H9 (cell line): Measurements from ENCODE around the gene DACT2. TPM values are rescaled to one million over a fixed set of nuclear protein-coding genes. Genes with fewer than 3 reads are reported as not detected.
A peak's percentile ranks its signal among the peaks of the same experiment; 100 is the strongest.

ENCODE experiments used
- DNase-seq: peaks from one replicate; pipeline ENCODE4 v3.0.0-alpha.2; 2017
- H2AFZ ChIP-seq: one replicate; pipeline ENCODE4 v1.6.1; 2013; ENCODE audit warnings: mild to moderate bottlenecking, low read length, control low read depth, moderate library complexity
- H2AK5ac ChIP-seq: 2 replicates; pipeline ENCODE4 v1.6.1; 2013; ENCODE audit warnings: low read length, control low read depth, mixed read lengths; ENCODE audit not compliant: insufficient read length
- H2BK120ac ChIP-seq: one replicate; pipeline ENCODE4 v1.6.1; 2013; ENCODE audit warnings: low read depth, mild to moderate bottlenecking, low read length, control low read depth, inconsistent platforms; ENCODE audit not compliant: poor library complexity, severe bottlenecking
- H2BK12ac ChIP-seq: 2 replicates; pipeline ENCODE4 v1.6.1; 2013; ENCODE audit warnings: low read length, control low read depth, mixed read lengths, low read depth; ENCODE audit not compliant: insufficient read length
- H2BK15ac ChIP-seq: 2 replicates; pipeline ENCODE4 v1.6.1; 2013; ENCODE audit warnings: low read depth, low read length, control low read depth
- H2BK20ac ChIP-seq: one replicate; pipeline ENCODE4 v1.6.1; 2013; ENCODE audit warnings: low read depth, mild to moderate bottlenecking, low read length, control low read depth, inconsistent platforms; ENCODE audit not compliant: poor library complexity, severe bottlenecking
- H2BK5ac ChIP-seq: 2 replicates; pipeline ENCODE4 v1.6.1; 2013; ENCODE audit warnings: low read length, control low read depth, mixed read lengths; ENCODE audit not compliant: insufficient read length
- H3K14ac ChIP-seq: 2 replicates; pipeline ENCODE4 v1.6.1; 2013; ENCODE audit warnings: low read length, control low read depth; ENCODE audit not compliant: insufficient read depth
- H3K18ac ChIP-seq: 2 replicates; pipeline ENCODE4 v1.6.1; 2013; ENCODE audit warnings: low read depth, mild to moderate bottlenecking, mixed read lengths, low read length, control low read depth; ENCODE audit not compliant: insufficient read length
- H3K23ac ChIP-seq: 2 replicates; pipeline ENCODE4 v1.6.1; 2013; ENCODE audit warnings: low read length, control low read depth, mixed read lengths, low read depth; ENCODE audit not compliant: insufficient read length
- H3K23me2 ChIP-seq: 2 replicates; pipeline ENCODE4 v1.6.1; 2013; ENCODE audit warnings: low read depth, mild to moderate bottlenecking, mixed read lengths, low read length, control low read depth; ENCODE audit not compliant: insufficient read length, poor library complexity, severe bottlenecking
- H3K27ac ChIP-seq: 2 replicates; pipeline ENCODE4 v1.5.1; 2013; ENCODE audit warnings: low read length, control low read depth, mixed read lengths, low read depth; ENCODE audit not compliant: insufficient read length
- H3K27me3 ChIP-seq: 2 replicates; pipeline ENCODE4 v1.6.1; 2013; ENCODE audit warnings: low read length, control low read depth, inconsistent platforms; ENCODE audit not compliant: insufficient read depth
- H3K4ac ChIP-seq: 2 replicates; pipeline ENCODE4 v1.6.1; 2013; ENCODE audit warnings: low read depth, mild to moderate bottlenecking, control low read depth, inconsistent platforms, low read length, moderate library complexity
- H3K4me1 ChIP-seq: 2 replicates; pipeline ENCODE4 v1.6.1; 2013; ENCODE audit warnings: low read length, control low read depth, inconsistent platforms; ENCODE audit not compliant: insufficient read depth
- H3K4me2 ChIP-seq: 2 replicates; pipeline ENCODE4 v1.6.1; 2013; ENCODE audit warnings: low read length, control low read depth, mixed read lengths; ENCODE audit not compliant: insufficient read length, insufficient read depth
- H3K56ac ChIP-seq: 2 replicates; pipeline ENCODE4 v1.6.1; 2013; ENCODE audit warnings: low read depth, mild to moderate bottlenecking, mixed read lengths, low read length, control low read depth; ENCODE audit not compliant: insufficient read length
- H3K79me1 ChIP-seq: 2 replicates; pipeline ENCODE4 v1.6.1; 2013; ENCODE audit warnings: low read depth, mild to moderate bottlenecking, moderate library complexity, low read length, control low read depth, inconsistent platforms; ENCODE audit not compliant: insufficient read depth, poor library complexity, severe bottlenecking
- H3K79me2 ChIP-seq: 2 replicates; pipeline ENCODE4 v1.6.1; 2013; ENCODE audit warnings: low read length, control low read depth, inconsistent platforms; ENCODE audit not compliant: insufficient read depth
- H3K9ac ChIP-seq: 2 replicates; pipeline ENCODE4 v1.6.1; 2013; ENCODE audit warnings: low read length, control low read depth, mixed read lengths; ENCODE audit not compliant: insufficient read length; ENCODE audit errors: extremely low read depth
- H3K9me3 ChIP-seq: one replicate; pipeline ENCODE4 v1.6.1; 2013; ENCODE audit warnings: low read depth, low read length, inconsistent platforms; ENCODE audit not compliant: control insufficient read depth
- H3T11ph ChIP-seq: one replicate; pipeline ENCODE4 v1.6.1; 2013; ENCODE audit warnings: mild to moderate bottlenecking, low read length, control low read depth, inconsistent platforms
- H4K20me1 ChIP-seq: one replicate; pipeline ENCODE4 v1.6.1; 2013; ENCODE audit not compliant: control insufficient read depth, insufficient read length, insufficient read depth
- H4K5ac ChIP-seq: 2 replicates; pipeline ENCODE4 v1.6.1; 2013; ENCODE audit warnings: low read depth, mild to moderate bottlenecking, mixed read lengths, low read length, control low read depth; ENCODE audit not compliant: insufficient read length
- H4K8ac ChIP-seq: replicated peaks from 2 replicates; pipeline ENCODE4 v1.6.1; 2013; ENCODE audit warnings: low read length, control low read depth, mixed read lengths, low read depth; ENCODE audit not compliant: insufficient read length
- H4K91ac ChIP-seq: 2 replicates; pipeline ENCODE4 v1.6.1; 2013; ENCODE audit warnings: low read depth, mild to moderate bottlenecking, moderate library complexity, mixed read lengths, low read length, control low read depth; ENCODE audit not compliant: insufficient read length
- H3K27ac Mint-ChIP-seq, 3 experiments: 2 replicates in 2 of 3; 3 replicates in 1 of 3; pipeline ENCODE4 v1.8.0; 2020 to 2021; ENCODE audit warnings: mixed read lengths in 3 of 3, mild to moderate bottlenecking in 1 of 3, moderate library complexity in 1 of 3
- H3K27me3 Mint-ChIP-seq: 2 replicates; pipeline ENCODE4 v1.8.0; 2021; ENCODE audit warnings: low read depth, mild to moderate bottlenecking, moderate library complexity, mixed read lengths
- H3K36me3 Mint-ChIP-seq, 3 experiments: 2 replicates in 2 of 3; 3 replicates in 1 of 3; pipeline ENCODE4 v1.8.0; 2020 to 2021; ENCODE audit warnings: low read depth in 3 of 3, mixed read lengths in 3 of 3; ENCODE audit not compliant: insufficient read depth in 1 of 3
- H3K4me1 Mint-ChIP-seq, 2 experiments: 2 replicates each; pipeline ENCODE4 v1.8.0; 2020; ENCODE audit warnings: mixed read lengths in 2 of 2
- H3K4me3 Mint-ChIP-seq, 2 experiments: 2 replicates in 1 of 2; 3 replicates in 1 of 2; pipeline ENCODE4 v1.8.0; 2020 to 2021; ENCODE audit warnings: mild to moderate bottlenecking in 2 of 2, mixed read lengths in 2 of 2, moderate library complexity in 1 of 2
- H3K9me3 Mint-ChIP-seq, 2 experiments: 2 replicates in 1 of 2; 3 replicates in 1 of 2; pipeline ENCODE4 v1.8.0; 2020; ENCODE audit warnings: mild to moderate bottlenecking in 2 of 2, mixed read lengths in 2 of 2, moderate library complexity in 1 of 2
- CTCF ChIP-seq: fragments of 200-600 bp; sonication (generic); conservative IDR thresholded peaks from 3 replicates; pipeline ENCODE4 v1.8.0; 2021; ENCODE audit warnings: antibody characterized with exemption, mild to moderate bottlenecking
- WGBS: extraction: QIAGEN DNeasy Blood & Tissue Kit; methylation state at CpG from one replicate; pipeline ENCODE4 v1.1.7; 2013; ENCODE audit warnings: missing lambda C conversion rate, low lambda C conversion rate, mixed read lengths; ENCODE audit not compliant: insufficient read length; ENCODE audit errors: extremely low coverage; 5-methylcytosine and 5-hydroxymethylcytosine counted together
- total RNA-seq: library from RNA; stranded (reverse); gene quantifications from 2 replicates; pipeline ENCODE4 v1.2.1, GENCODE V29; 2021

The DACT2 gene
- total RNA-seq, 1 experiment from 2014 or later = 1.8 TPM

GRCh38 chr6:168304752-168305015 lies 14.9 kb downstream of the DACT2 start:
- DNase-seq = no peak
- H3T11ph ChIP-seq = no peak overlapping the region
- Mint-ChIP-seq H3K36me3 (peaks cover 0 to 11% (median 11%) of the 10 kb centered on the region in 3 experiments; a peak in 5 of 7 replicates), H3K27me3 (peaks cover 63% of the 10 kb centered on the region), H3K4me1 (peaks cover 37 to 41% of the 10 kb centered on the region in 2 experiments), H3K4me3 (peak overlapping the region in 1 of 2 experiments; percentile 14; a peak in 1 of 5 replicates), H3K9me3 (no peaks in the 10 kb centered on the region), H3K27ac (no peak overlapping the region)
- no peak overlapping the region for H2BK5ac ChIP-seq
- no peak overlapping the region for H3K14ac ChIP-seq
- no peaks in the 10 kb centered on the region for H4K20me1 ChIP-seq
- H2BK15ac ChIP-seq = no peak overlapping the region
- H3K9me3 ChIP-seq = no peaks in the 10 kb centered on the region
- H3K4me2 ChIP-seq = no peak overlapping the region
- H2BK120ac ChIP-seq = no peak overlapping the region
- H4K5ac ChIP-seq = no peak overlapping the region
- no peaks in the 10 kb centered on the region for H3K23me2 ChIP-seq
- H2AFZ ChIP-seq = no peak overlapping the region
- no peak overlapping the region for H3K4ac ChIP-seq
- no peak overlapping the region for H3K56ac ChIP-seq
- H3K79me2 ChIP-seq = no peaks in the 10 kb centered on the region
- no peak overlapping the region for H3K27ac ChIP-seq
- TF ChIP-seq CTCF = no peak
- H3K9ac ChIP-seq = no peak overlapping the region
- no peak overlapping the region for H2BK20ac ChIP-seq
- H3K18ac ChIP-seq = no peak overlapping the region
- H3K23ac ChIP-seq = no peak overlapping the region
- WGBS = no CpG with 5 or more reads among the region's 7 CpGs
- H2AK5ac ChIP-seq = no peak overlapping the region
- H3K4me1 ChIP-seq = peaks cover 8% of the 10 kb centered on the region; the same call in 1 of the 2 replicates
- no peak overlapping the region for H4K91ac ChIP-seq
- H2BK12ac ChIP-seq = no peak overlapping the region
- no peaks in the 10 kb centered on the region for H3K27me3 ChIP-seq
- H4K8ac ChIP-seq = no peak overlapping the region
- H3K79me1 ChIP-seq = no peaks in the 10 kb centered on the region
